ENCODE results near the gene NFE2.
"Not testable (repeated sequence)": the region's sequence is repeated elsewhere in the genome, so short reads cannot be mapped to it uniquely, and the experiment has no call there.

Gene NFE2

GRCh38 chr12:54281261-54281638 lies 19.6 kb downstream of the NFE2 start:
- DNase-seq = not testable (repeated sequence)

DNA sequence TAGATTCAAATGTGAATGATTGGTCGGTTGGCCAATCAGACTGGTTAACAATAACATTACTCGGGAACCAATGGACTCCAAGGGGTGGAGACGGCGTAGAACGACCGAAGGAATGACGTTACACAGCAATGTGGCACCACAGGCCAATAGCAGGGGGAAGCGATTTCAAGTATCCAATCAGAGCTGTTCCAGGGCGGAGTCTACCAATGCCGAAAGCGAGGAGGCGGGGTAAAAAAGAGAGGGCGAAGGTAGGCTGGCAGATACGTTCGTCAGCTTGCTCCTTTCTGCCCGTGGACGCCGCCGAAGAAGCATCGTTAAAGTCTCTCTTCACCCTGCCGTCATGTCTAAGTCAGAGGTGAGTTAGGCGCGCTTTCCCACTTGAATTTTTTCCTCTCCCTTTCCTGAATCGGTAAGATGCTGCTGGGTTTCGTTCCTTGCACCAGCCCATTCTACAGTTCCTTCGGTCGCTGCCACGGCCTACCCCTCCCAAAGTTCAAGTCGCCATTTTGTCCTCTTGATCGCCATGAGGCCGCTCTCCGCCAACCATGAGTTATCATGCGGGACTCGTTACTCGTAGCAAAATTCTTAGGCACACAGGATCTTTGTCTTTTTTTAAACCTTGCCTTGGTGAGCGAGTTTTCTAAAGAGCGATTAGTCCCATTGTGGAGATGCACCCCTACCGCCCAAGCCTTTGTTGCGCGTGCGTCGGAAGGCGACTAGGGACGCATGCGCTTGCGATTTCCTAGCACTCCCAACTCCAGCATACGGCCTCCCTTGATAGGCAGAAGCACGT lies 20.2 kb downstream of the NFE2 start, which contains the start of gene HNRNPA1:
Gene HNRNPA1, plus strand, starts transcription at position 259 of the 793 bp plus-strand sequence. Its CDS starts 82 bp downstream, at position 341.
- DNase-seq = no peak

GRCh38 chr12:54279632-54280467 lies 21.0 kb downstream of the NFE2 start, which contains the start of gene CBX5:
Gene CBX5, minus strand, starts transcription at chr12:54280122. Its CDS starts 22,472 bp downstream, at chr12:54257650.
- DNase-seq = no peak

- no peak for DNase-seq
Measured at GRCh38 chr12:54279227-54279631, 21.6 kb downstream of the NFE2 start.

- DNase-seq = no peak
Measured at GRCh38 chr12:54277823-54278276, 23.0 kb downstream of the NFE2 start.

DNA sequence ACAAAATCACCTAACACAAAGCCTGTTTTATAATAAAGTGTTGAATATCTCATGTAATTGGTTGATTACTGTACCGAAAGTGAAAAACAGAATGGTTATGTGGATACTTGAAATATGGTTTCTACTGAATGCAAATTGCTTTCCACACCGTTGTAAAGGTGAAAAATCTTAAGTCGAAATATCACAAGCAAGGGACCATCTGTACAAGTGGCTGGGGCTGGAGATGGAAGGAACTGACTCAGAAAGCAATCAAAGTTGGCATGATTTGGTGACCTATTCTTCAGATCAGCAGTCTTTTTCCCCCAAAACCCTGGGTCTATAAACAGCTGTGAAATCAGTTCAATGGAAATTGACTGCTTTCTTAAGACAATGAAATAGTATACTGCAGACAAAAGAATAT lies 24.4 kb downstream of the NFE2 start:
- DNase-seq = no peak

DNA sequence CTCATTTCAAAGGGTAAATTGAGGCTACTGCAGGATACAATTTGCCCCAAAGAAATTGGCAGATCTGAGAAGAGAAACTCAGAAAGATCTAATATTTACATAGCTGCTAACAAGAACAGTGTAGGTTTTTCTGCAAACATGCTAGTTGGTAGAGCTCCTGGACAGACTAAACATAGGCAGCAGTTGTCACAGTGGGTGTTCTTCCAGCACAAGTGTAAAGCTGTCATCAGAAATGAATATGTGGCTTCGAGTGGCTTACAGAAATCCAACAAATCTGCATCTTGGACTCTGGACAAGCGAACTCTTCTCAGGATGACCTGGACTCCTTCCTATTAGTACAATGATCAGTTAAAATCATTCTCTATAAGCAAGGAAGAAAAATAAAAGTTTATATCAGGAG lies 26.8 kb downstream of the NFE2 start:
- DNase-seq = no peak

- no peak for DNase-seq
Measured at GRCh38 chr12:54272214-54272613, 28.6 kb downstream of the NFE2 start.

- no peak for DNase-seq
Measured at GRCh38 chr12:54270345-54270744, 30.5 kb downstream of the NFE2 start.

DNA sequence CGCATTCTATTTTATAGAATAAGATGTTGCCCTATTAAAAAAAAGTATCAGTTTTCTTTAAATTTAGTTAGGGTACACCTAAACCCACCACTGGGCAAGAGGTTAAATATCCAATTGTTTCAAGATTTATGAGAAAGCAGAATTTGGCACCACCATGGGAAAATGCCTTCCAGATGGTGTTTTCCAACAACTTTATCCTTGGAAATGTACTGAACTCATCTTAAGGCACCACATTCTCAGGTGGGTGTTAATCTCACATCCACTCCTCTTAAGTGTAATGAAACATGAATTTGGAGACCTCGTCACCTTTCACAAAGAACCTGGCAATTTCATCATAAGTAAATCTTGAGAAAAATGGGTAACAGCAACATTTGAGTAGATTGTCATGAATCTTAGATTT lies 34.0 kb downstream of the NFE2 start:
- no peak for DNase-seq

GRCh38 chr12:54265364-54265812 lies 35.4 kb downstream of the NFE2 start:
- no peak for DNase-seq

DNA sequence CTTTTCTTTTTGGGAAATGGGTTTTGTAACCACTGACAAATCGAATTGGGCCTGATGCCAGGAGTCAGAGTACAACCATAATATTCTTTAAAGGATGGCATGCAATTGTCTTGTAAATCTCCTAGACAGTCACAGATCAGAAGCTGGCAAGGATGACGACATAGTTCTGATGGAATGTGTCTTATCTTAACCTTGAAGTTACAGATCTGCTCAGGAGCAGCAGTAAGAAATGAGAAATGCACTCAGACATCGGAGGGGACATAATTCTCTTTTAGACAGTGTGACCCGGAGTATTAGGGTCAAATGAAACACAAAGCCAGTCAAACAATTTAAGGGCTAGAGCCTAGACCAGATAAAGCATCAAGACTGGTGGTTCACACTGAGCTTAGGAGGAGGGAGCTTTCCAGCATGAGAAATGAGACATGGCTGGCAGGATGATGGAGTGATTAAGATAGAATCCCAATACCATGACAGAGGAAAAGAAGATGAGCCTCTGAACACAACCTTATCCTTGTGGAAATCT lies 38.4 kb downstream of the NFE2 start:
- DNase-seq = no peak

GRCh38 chr12:54261815-54262402 lies 38.9 kb downstream of the NFE2 start:
- no peak for DNase-seq

DNA sequence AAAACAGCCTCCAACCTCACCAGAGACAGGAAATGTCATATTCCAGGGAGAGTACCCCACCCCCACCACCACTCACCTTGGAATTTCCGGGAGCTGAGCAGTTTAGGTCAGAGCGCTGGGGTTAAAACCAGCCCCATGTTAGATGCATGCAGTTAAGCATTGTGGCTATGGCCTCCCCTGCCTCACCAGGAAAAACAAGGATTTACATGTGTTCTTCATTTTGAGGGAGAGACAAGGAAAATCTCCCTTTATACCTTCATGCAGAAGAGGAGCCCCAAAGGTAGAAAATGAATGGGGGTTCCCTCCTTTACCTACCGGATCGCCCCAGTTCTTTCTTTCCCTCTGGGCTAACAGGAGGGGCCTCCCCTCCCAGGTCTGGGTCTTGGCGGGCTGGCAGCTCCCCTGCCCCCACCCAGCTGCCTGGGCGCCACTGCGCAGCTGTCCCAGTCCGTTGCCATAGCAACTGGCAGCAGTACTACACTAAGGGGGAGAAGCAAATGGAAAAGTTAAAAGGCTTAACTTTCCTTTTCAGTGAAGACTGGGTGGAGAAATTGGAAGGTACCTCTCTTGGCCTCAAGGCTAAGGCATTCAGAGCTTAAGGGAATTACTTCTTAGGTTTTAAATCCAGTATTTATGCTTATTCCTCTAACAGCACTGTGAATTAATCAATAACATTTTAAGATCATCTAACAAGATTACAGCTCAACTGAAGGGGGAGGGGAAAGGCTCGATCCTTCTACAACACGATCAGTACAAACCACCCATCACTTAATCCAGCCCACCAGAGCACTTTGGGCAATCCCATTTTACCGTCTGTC lies 41.4 kb downstream of the NFE2 start:
- DNase-seq = no peak

- no peak for DNase-seq
Measured at GRCh38 chr12:54258201-54258681, 42.6 kb downstream of the NFE2 start.

DNA sequence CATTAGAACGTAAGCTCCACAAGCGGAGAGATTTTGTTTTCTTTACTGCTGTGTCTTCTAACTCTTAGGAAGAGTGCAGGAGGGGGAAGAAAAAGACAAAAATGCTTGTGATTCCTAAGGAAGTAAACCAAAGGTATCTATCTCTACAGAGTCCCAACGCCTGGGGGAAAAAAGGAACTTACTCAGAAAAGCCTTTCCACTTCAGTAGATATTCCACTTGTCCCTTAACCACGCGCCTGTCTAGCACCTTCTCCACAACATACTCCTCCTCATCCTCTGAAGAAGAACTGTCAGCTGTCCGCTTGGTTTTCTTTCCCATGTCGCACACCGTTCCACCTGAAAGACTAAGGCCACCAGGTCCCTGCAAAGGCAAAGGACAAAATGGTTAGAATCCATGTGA lies 43.5 kb downstream of the NFE2 start:
- no peak for DNase-seq

- DNase-seq = no peak
Measured at GRCh38 chr12:54253240-54253639, 47.6 kb downstream of the NFE2 start.

DNA sequence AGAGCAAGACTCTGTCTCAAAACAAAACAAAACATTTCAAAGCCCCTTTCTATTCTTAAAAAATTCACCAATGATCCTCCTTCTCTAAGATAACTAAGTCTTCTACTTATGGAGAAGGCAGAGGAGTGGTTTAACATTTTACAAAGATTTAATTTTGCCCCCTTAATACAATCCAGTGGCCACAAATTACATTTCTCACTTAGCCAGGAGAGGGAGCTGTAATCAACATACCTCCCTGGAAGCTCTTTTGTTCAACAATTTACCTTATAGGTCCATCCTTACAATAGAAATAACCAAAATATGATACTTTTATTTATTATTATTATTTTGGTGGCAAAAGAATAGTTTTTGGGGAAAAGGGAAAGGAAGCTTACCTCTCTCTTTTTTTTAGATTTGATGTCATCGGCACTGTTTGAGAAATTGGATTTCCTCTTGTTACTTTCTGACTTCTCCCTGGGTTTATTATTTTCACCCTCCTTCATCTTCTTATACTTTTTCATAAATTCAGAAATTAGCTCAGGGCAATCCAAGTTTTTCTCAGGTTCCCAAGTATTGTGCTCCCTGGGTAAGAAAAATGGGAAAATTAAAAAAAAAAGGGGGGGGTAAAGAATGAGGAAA lies 49.0 kb downstream of the NFE2 start:
- no peak for DNase-seq

DNA sequence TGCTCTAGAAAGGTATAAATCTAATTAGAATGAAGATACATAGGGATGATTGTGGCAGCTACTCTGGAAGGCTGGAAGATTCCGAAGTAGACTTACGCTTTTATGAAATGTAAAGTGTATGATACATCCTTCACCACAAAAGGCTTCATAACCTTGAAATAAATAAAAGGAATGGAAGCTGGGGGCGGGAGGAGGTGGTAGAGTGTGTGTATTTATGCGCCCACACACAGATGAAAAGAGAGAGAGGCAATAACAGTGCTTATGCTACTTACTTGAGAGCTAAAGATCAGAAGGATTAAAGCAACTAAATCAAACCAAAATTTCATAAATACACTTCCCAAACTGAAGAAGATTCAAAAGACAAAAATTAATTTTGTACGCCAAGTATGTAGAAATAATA lies 51.3 kb downstream of the NFE2 start:
- DNase-seq = no peak

DNA sequence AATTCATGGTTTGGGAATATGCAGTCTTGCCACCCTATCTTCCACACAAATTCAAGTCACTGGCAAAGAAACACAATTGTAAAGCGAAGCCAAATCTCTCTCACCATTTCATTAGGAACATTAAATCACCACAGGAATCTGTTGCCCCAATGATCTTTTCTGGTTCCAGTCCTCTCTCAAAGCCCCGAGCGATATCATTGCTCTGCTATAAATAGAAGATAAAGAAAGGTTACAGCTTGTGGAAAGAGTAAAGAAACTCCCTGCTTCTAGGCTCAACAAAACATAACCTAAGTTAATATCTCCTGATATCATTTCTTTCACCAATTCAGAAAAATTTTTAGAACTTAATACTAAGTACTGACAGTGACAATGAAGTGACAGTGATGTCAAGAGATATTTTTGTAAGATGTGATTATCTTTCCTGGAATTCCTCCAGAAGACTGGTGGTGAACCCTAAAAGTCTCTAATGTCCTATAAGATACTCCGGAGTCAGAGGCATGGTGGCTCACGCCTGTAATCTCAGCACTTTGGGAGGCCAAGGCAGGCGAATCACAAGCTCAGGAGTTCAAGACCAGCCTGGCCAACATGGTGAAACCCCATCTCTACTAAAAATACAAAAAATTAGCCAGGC lies 54.7 kb downstream of the NFE2 start:
- no peak for DNase-seq

All from cortex of kidney (tissue), 1 donor.